Stimulated activated CD8-positive, alpha-beta memory T cell treated with anti-CD3 and anti-CD28 coated beads, Interleukin-12 subunit alpha, Interleukin-12 subunit beta, amount 100 ng/mL, for 24 hours (primary cell): Measurements from ENCODE around the gene CRPPA.
"Not testable (repeated sequence)": the region's sequence is repeated elsewhere in the genome, so short reads cannot be mapped to it uniquely, and the experiment has no call there.

Experiments
- DNase-seq: peaks from one replicate; pipeline ENCODE4 v3.0.0-alpha.2; 2020; ENCODE audit errors: extremely low read depth

CRPPA gene

GRCh38 chr7:16397501-16398145 lies 23.7 kb downstream of the CRPPA start:
- DNase-seq = no peak

GRCh38 chr7:16396766-16397500 lies 24.4 kb downstream of the CRPPA start:
- no peak for DNase-seq

GRCh38 chr7:16395121-16395520 lies 26.2 kb downstream of the CRPPA start:
- DNase-seq = no peak

- DNase-seq = no peak
These were observed 27.4 kb downstream of the CRPPA start for GRCh38 chr7:16393862-16394422.

- no peak for DNase-seq
These were observed 28.3 kb downstream of the CRPPA start for GRCh38 chr7:16392990-16393523.

- not testable (repeated sequence) for DNase-seq
These were observed 37.6 kb downstream of the CRPPA start for GRCh38 chr7:16383786-16384185.

- DNase-seq = not testable (repeated sequence)
These were observed 38.2 kb downstream of the CRPPA start for GRCh38 chr7:16383103-16383502.
